Measurements from ENCODE around the gene MDH2. TPM values are rescaled to one million over a fixed set of nuclear protein-coding genes. Genes with fewer than 3 reads are reported as not detected.
"Not testable (repeated sequence)": the region's sequence is repeated elsewhere in the genome, so short reads cannot be mapped to it uniquely, and the experiment has no call there.

The MDH2 gene
- total RNA-seq, 1 donor from 2014 or later, result 202 TPM

GRCh38 chr7:76091506-76091905 is 43.6 kb downstream of the MDH2 start:
- no peak for DNase-seq (ENCODE audit: low read depth)
- H2AFZ ChIP-seq (ENCODE audit: low read depth, low read length), result no peak overlapping the region
- Mint-ChIP-seq H3K4me1 (ENCODE audit: low read depth, unreplicated experiment) (peaks cover 8% of the 10 kb centered on the region), H3K9me3 (ENCODE audit: unreplicated experiment) (no peaks in the 10 kb centered on the region), H3K36me3 (ENCODE audit: low read depth, unreplicated experiment) (no peaks in the 10 kb centered on the region), H3K27me3 (ENCODE audit: low read depth, unreplicated experiment) (peaks cover 5% of the 10 kb centered on the region), H3K4me3 (ENCODE audit: unreplicated experiment) (no peak overlapping the region), H3K27ac (ENCODE audit: unreplicated experiment) (no peak overlapping the region)
- H4K20me1 ChIP-seq (ENCODE audit: insufficient read depth, low read length), result no peaks in the 10 kb centered on the region
- H3K4me3 ChIP-seq (ENCODE audit: insufficient read depth, low read depth, low read length), result no peak overlapping the region
- H3K4me2 ChIP-seq (ENCODE audit: low read length), result no peak overlapping the region
- no peaks in the 10 kb centered on the region for H3K36me3 ChIP-seq (ENCODE audit: insufficient read depth, low read length)
- FAIRE-seq, result no peak
- no peak overlapping the region for H3K9ac ChIP-seq (ENCODE audit: low read length)
- no peak overlapping the region for H3K27ac ChIP-seq (ENCODE audit: low read depth, low read length)
- TF ChIP-seq CTCF (IDR thresholded peaks at IDR 0.05; ENCODE audit: insufficient read depth, low read depth, low read length) (no peak), EZH2 (IDR thresholded peaks at IDR 0.05; ENCODE audit: insufficient read depth, low read length) (no peak)
- no peaks in the 10 kb centered on the region for H3K9me3 ChIP-seq (ENCODE audit: insufficient read depth, low read depth, low read length)
- peaks cover 15% of the 10 kb centered on the region for H3K4me1 ChIP-seq (ENCODE audit: insufficient read depth, low read length)
- H3K27me3 ChIP-seq (ENCODE audit: insufficient read depth, low read length), result no peaks in the 10 kb centered on the region
- H3K79me2 ChIP-seq (ENCODE audit: insufficient read depth, low read length), result no peaks in the 10 kb centered on the region

- not testable (repeated sequence) for H3K4me1 Mint-ChIP-seq (ENCODE audit: low read depth, unreplicated experiment); H3K9me3 ChIP-seq (ENCODE audit: insufficient read depth, low read depth, low read length); FAIRE-seq; H3K36me3 Mint-ChIP-seq (ENCODE audit: low read depth, unreplicated experiment); H3K27ac Mint-ChIP-seq (ENCODE audit: unreplicated experiment); H3K4me2 ChIP-seq (ENCODE audit: low read length); H3K27me3 ChIP-seq (ENCODE audit: insufficient read depth, low read length); H3K36me3 ChIP-seq (ENCODE audit: insufficient read depth, low read length); H3K27me3 Mint-ChIP-seq (ENCODE audit: low read depth, unreplicated experiment); H3K4me3 ChIP-seq (ENCODE audit: insufficient read depth, low read depth, low read length); H3K4me1 ChIP-seq (ENCODE audit: insufficient read depth, low read length); H3K27ac ChIP-seq (ENCODE audit: low read depth, low read length); H4K20me1 ChIP-seq (ENCODE audit: insufficient read depth, low read length); H3K9me3 Mint-ChIP-seq (ENCODE audit: unreplicated experiment); H3K4me3 Mint-ChIP-seq (ENCODE audit: unreplicated experiment); H2AFZ ChIP-seq (ENCODE audit: low read depth, low read length); H3K79me2 ChIP-seq (ENCODE audit: insufficient read depth, low read length); DNase-seq (ENCODE audit: low read depth); H3K9ac ChIP-seq (ENCODE audit: low read length)
Observed at GRCh38 chr7:76093531-76093930, 45.6 kb downstream of the MDH2 start.

- not testable (repeated sequence) for DNase-seq (ENCODE audit: low read depth); H3K27ac ChIP-seq (ENCODE audit: low read depth, low read length); H3K4me1 Mint-ChIP-seq (ENCODE audit: low read depth, unreplicated experiment); H3K4me3 ChIP-seq (ENCODE audit: insufficient read depth, low read depth, low read length); H3K79me2 ChIP-seq (ENCODE audit: insufficient read depth, low read length); H2AFZ ChIP-seq (ENCODE audit: low read depth, low read length); H3K4me2 ChIP-seq (ENCODE audit: low read length); H3K4me1 ChIP-seq (ENCODE audit: insufficient read depth, low read length); FAIRE-seq; H3K9ac ChIP-seq (ENCODE audit: low read length); H3K9me3 Mint-ChIP-seq (ENCODE audit: unreplicated experiment); H3K27ac Mint-ChIP-seq (ENCODE audit: unreplicated experiment); H3K36me3 ChIP-seq (ENCODE audit: insufficient read depth, low read length); H3K27me3 ChIP-seq (ENCODE audit: insufficient read depth, low read length); H3K9me3 ChIP-seq (ENCODE audit: insufficient read depth, low read depth, low read length); H4K20me1 ChIP-seq (ENCODE audit: insufficient read depth, low read length); H3K36me3 Mint-ChIP-seq (ENCODE audit: low read depth, unreplicated experiment); H3K27me3 Mint-ChIP-seq (ENCODE audit: low read depth, unreplicated experiment); H3K4me3 Mint-ChIP-seq (ENCODE audit: unreplicated experiment)
Observed at GRCh38 chr7:76094326-76094725, 46.4 kb downstream of the MDH2 start.

- no peaks in the 10 kb centered on the region for H4K20me1 ChIP-seq (ENCODE audit: insufficient read depth, low read length)
- no peak for FAIRE-seq
- H3K4me2 ChIP-seq (ENCODE audit: low read length), result no peak overlapping the region
- no peaks in the 10 kb centered on the region for H3K9me3 Mint-ChIP-seq (ENCODE audit: unreplicated experiment)
- no peak overlapping the region for H3K27ac ChIP-seq (ENCODE audit: low read depth, low read length)
- TF ChIP-seq EZH2 (IDR thresholded peaks at IDR 0.05; ENCODE audit: insufficient read depth, low read length) (no peak), CTCF (IDR thresholded peaks at IDR 0.05; ENCODE audit: insufficient read depth, low read depth, low read length) (no peak)
- H3K27ac Mint-ChIP-seq (ENCODE audit: unreplicated experiment), result no peak overlapping the region
- H3K27me3 Mint-ChIP-seq (ENCODE audit: low read depth, unreplicated experiment), result peaks cover 6% of the 10 kb centered on the region
- H3K9me3 ChIP-seq (ENCODE audit: insufficient read depth, low read depth, low read length), result no peaks in the 10 kb centered on the region
- H3K4me3 Mint-ChIP-seq (ENCODE audit: unreplicated experiment), result no peak overlapping the region
- H3K36me3 ChIP-seq (ENCODE audit: insufficient read depth, low read length), result no peaks in the 10 kb centered on the region
- H3K4me3 ChIP-seq (ENCODE audit: insufficient read depth, low read depth, low read length), result no peak overlapping the region
- DNase-seq (ENCODE audit: low read depth), result no peak
- no peaks in the 10 kb centered on the region for H3K27me3 ChIP-seq (ENCODE audit: insufficient read depth, low read length)
- no peaks in the 10 kb centered on the region for H3K4me1 Mint-ChIP-seq (ENCODE audit: low read depth, unreplicated experiment)
- no peak overlapping the region for H3K9ac ChIP-seq (ENCODE audit: low read length)
- no peaks in the 10 kb centered on the region for H3K79me2 ChIP-seq (ENCODE audit: insufficient read depth, low read length)
- H3K4me1 ChIP-seq (ENCODE audit: insufficient read depth, low read length), result no peaks in the 10 kb centered on the region
- no peak overlapping the region for H2AFZ ChIP-seq (ENCODE audit: low read depth, low read length)
- H3K36me3 Mint-ChIP-seq (ENCODE audit: low read depth, unreplicated experiment), result no peaks in the 10 kb centered on the region
Observed at GRCh38 chr7:76095908-76096307, 48.0 kb downstream of the MDH2 start.

- H3K27me3 Mint-ChIP-seq (ENCODE audit: low read depth, unreplicated experiment); H4K20me1 ChIP-seq (ENCODE audit: insufficient read depth, low read length): not testable (repeated sequence)
Observed at GRCh38 chr7:76101693-76102437, 54.0 kb downstream of the MDH2 start.

More at GRCh38 chr7:76101693-76102437, 54.0 kb downstream of the MDH2 start:
- H3K27ac Mint-ChIP-seq (ENCODE audit: unreplicated experiment), result peak overlapping the region; percentile 75
- not testable (repeated sequence) for H3K36me3 Mint-ChIP-seq (ENCODE audit: low read depth, unreplicated experiment); H3K9me3 ChIP-seq (ENCODE audit: insufficient read depth, low read depth, low read length); H3K27me3 ChIP-seq (ENCODE audit: insufficient read depth, low read length); H3K9me3 Mint-ChIP-seq (ENCODE audit: unreplicated experiment); FAIRE-seq; H3K36me3 ChIP-seq (ENCODE audit: insufficient read depth, low read length); H3K4me3 ChIP-seq (ENCODE audit: insufficient read depth, low read depth, low read length); H3K4me1 Mint-ChIP-seq (ENCODE audit: low read depth, unreplicated experiment); H3K79me2 ChIP-seq (ENCODE audit: insufficient read depth, low read length); H3K9ac ChIP-seq (ENCODE audit: low read length); H3K4me3 Mint-ChIP-seq (ENCODE audit: unreplicated experiment); H3K4me1 ChIP-seq (ENCODE audit: insufficient read depth, low read length)
- H3K4me2 ChIP-seq (ENCODE audit: low read length), result peak overlapping the region; percentile 54
- H2AFZ ChIP-seq (ENCODE audit: low read depth, low read length), result peak overlapping the region; percentile 19
- peak; percentile 48 for DNase-seq (ENCODE audit: low read depth)
- H3K27ac ChIP-seq (ENCODE audit: low read depth, low read length), result peak overlapping the region; percentile 24
